Measurements from ENCODE around the gene SLC22A1. TPM values are rescaled to one million over a fixed set of nuclear protein-coding genes. Genes with fewer than 3 reads are reported as not detected.

Gene SLC22A1
- 1 to 10 TPM in 1 of 2 donors, under 1 TPM in 1; 0.33 to 1.0 TPM for total RNA-seq

GRCh38 chr6:160121558-160121957 lies at the start of gene SLC22A1:
TSS of gene SLC22A1 (plus strand) at chr6:160121815. CDS start at chr6:160121936, 121 bp downstream.

Small RNA genes within 50 kb of the gene (small RNA-seq; reads per million reads assigned to genes)
- 0 reads per million in 2 donors for gene AL645733.1

Other genes with a start within 250 kb of the SLC22A1 start
- gene MAS1, start 230.8 kb upstream of the SLC22A1 start, total RNA-seq = not detected
- 100 to 1,000 TPM; 141 to 182 TPM for gene IGF2R, start 152.7 kb upstream of the SLC22A1 start, total RNA-seq
- not detected for gene SLC22A2, start 137.0 kb downstream of the SLC22A1 start, total RNA-seq
- gene SLC22A3, start 226.6 kb downstream of the SLC22A1 start, total RNA-seq = not detected

Measured in melanocyte of skin (primary cell).